ENCODE results near the gene STH.

Gene STH

DNA sequence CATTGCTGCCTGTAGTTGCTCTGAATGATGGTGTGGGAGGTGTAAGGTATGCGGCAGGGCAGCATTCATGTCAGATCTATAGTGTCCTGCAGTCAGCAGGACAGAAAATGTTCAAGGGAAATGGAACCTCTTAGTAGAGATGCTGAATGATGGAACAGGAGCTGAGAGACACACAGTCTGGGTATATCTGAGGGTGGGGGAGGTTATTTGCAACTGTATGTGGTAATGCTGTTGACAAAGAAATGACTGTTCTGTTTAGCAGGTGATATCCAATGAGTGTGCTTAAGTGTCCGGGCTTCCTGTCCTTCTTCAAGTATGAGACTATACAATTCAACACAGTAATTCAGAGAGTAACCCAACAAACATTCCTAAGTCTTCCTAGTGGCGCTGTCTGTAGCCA, 46.6 kb downstream of the STH start:
- peaks cover 6% of the 10 kb centered on the region for H3K79me2 ChIP-seq
- no peak overlapping the region for H3K4me2 ChIP-seq (ENCODE audit: low read length)
- no peaks in the 10 kb centered on the region for H3K36me3 ChIP-seq (ENCODE audit: control insufficient read depth, insufficient read depth, low read length)
- no peaks in the 10 kb centered on the region for H3K27me3 ChIP-seq (ENCODE audit: control insufficient read depth, insufficient read depth, low read length)
- no peak overlapping the region for H3K9ac ChIP-seq
- H3K27ac ChIP-seq, result no peak overlapping the region
- H3K4me1 ChIP-seq, result peaks cover 8% of the 10 kb centered on the region
- no peaks in the 10 kb centered on the region for H3K9me3 ChIP-seq (ENCODE audit: control insufficient read depth, low read length)
- H2AFZ ChIP-seq, result no peak overlapping the region
- no peak overlapping the region for H3K4me3 ChIP-seq (ENCODE audit: low read depth, low read length)
- TF ChIP-seq, protein P1, sequence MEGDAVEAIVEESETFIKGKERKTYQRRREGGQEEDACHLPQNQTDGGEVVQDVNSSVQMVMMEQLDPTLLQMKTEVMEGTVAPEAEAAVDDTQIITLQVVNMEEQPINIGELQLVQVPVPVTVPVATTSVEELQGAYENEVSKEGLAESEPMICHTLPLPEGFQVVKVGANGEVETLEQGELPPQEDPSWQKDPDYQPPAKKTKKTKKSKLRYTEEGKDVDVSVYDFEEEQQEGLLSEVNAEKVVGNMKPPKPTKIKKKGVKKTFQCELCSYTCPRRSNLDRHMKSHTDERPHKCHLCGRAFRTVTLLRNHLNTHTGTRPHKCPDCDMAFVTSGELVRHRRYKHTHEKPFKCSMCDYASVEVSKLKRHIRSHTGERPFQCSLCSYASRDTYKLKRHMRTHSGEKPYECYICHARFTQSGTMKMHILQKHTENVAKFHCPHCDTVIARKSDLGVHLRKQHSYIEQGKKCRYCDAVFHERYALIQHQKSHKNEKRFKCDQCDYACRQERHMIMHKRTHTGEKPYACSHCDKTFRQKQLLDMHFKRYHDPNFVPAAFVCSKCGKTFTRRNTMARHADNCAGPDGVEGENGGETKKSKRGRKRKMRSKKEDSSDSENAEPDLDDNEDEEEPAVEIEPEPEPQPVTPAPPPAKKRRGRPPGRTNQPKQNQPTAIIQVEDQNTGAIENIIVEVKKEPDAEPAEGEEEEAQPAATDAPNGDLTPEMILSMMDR (IDR thresholded peaks at IDR 0.05), result no peak

GRCh38 chr17:46046957-46047356, 47.9 kb downstream of the STH start:
- Histone ChIP-seq H3K4me2 (ENCODE audit: low read length) (no peak overlapping the region), H3K4me1 (peaks cover 11% of the 10 kb centered on the region), H3K79me2 (peaks cover 6% of the 10 kb centered on the region), H3K9ac (no peak overlapping the region), H3K27ac (no peak overlapping the region), H3K27me3 (ENCODE audit: control insufficient read depth, insufficient read depth, low read length) (no peaks in the 10 kb centered on the region), H2AFZ (no peak overlapping the region), H3K4me3 (ENCODE audit: low read depth, low read length) (no peak overlapping the region), H3K9me3 (ENCODE audit: control insufficient read depth, low read length) (no peaks in the 10 kb centered on the region), H3K36me3 (ENCODE audit: control insufficient read depth, insufficient read depth, low read length) (no peaks in the 10 kb centered on the region)
- TF ChIP-seq, protein P1 (IDR thresholded peaks at IDR 0.05), result no peak

GRCh38 chr17:46047398-46047797, 48.3 kb downstream of the STH start:
- TF ChIP-seq, protein P1 (IDR thresholded peaks at IDR 0.05), result no peak
- Histone ChIP-seq H3K9ac (no peak overlapping the region), H3K36me3 (ENCODE audit: control insufficient read depth, insufficient read depth, low read length) (no peaks in the 10 kb centered on the region), H3K4me3 (ENCODE audit: low read depth, low read length) (no peak overlapping the region), H3K79me2 (peaks cover 6% of the 10 kb centered on the region), H3K27me3 (ENCODE audit: control insufficient read depth, insufficient read depth, low read length) (no peaks in the 10 kb centered on the region), H3K9me3 (ENCODE audit: control insufficient read depth, low read length) (no peaks in the 10 kb centered on the region), H3K4me2 (ENCODE audit: low read length) (no peak overlapping the region), H3K27ac (no peak overlapping the region), H3K4me1 (peaks cover 11% of the 10 kb centered on the region), H2AFZ (no peak overlapping the region)

GRCh38 chr17:46047856-46048255, 48.8 kb downstream of the STH start:
- H3K4me1 ChIP-seq, result peaks cover 11% of the 10 kb centered on the region
- no peaks in the 10 kb centered on the region for H3K36me3 ChIP-seq (ENCODE audit: control insufficient read depth, insufficient read depth, low read length)

More at GRCh38 chr17:46047856-46048255, 48.8 kb downstream of the STH start:
- no peak overlapping the region for H3K9ac ChIP-seq
- H3K79me2 ChIP-seq, result peaks cover 6% of the 10 kb centered on the region
- H2AFZ ChIP-seq, result no peak overlapping the region
- no peak overlapping the region for H3K4me3 ChIP-seq (ENCODE audit: low read depth, low read length)
- H3K9me3 ChIP-seq (ENCODE audit: control insufficient read depth, low read length), result no peaks in the 10 kb centered on the region
- TF ChIP-seq, protein P1 (IDR thresholded peaks at IDR 0.05), result no peak
- no peak overlapping the region for H3K27ac ChIP-seq
- H3K4me2 ChIP-seq (ENCODE audit: low read length), result no peak overlapping the region
- H3K27me3 ChIP-seq (ENCODE audit: control insufficient read depth, insufficient read depth, low read length), result no peaks in the 10 kb centered on the region
